8988T (cell line): ENCODE measurements around the gene EPB41L2.
"Not testable (repeated sequence)": the region's sequence is repeated elsewhere in the genome, so short reads cannot be mapped to it uniquely, and the experiment has no call there.

Source experiments
- DNase-seq: peaks from one replicate; pipeline ENCODE4 v3.0.0; 2011

EPB41L2 gene

DNA sequence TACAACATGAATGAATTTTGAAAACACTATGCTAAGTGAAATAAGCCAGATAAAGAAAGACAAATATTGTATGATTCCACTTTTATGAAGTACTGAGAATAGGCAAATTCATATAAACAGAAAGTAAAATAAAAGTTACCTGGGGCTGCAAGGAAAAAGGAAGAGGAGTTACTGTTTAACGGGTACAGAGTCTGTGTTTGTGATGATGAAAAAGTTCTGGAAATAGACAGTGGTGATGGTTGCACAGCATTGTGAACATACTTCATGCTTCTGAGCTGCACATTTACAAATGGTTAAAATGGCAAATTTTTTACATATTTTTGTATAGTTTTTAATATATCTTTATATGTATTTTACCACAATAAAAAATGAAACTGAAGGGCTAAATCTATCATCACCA, 29.4 kb downstream of the EPB41L2 start:
- DNase-seq = no peak

DNA sequence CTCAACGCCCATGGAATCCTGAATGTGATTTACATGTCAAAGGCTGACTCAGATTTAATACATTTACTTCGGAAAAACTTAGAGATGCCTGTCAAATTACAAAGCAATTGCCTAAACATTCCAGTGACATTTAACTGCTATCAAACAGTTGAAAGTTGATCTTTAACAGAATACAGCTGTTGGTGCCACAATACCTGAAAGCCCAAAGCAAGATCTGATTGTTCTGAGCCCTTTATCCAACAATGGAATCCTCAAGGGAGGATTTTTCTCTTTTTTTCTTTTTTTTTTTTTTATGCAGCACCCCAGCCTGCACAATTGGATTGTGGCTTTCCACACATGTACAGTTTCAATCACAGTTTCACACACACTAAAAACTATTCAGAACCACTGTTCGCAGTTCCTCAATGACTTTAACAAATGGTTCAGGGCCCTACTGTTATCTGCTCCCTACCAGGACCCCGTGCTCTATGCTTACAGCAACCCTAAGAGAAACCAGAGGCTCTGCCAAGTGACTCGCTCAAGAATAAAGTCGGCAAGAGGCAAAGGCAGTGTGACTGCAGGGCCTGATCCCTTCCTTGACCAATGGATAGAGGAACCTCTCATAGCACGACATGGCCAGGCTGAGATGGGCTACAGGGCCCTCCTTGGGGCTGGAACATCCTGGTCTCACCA, 33.3 kb downstream of the EPB41L2 start:
- no peak for DNase-seq

DNA sequence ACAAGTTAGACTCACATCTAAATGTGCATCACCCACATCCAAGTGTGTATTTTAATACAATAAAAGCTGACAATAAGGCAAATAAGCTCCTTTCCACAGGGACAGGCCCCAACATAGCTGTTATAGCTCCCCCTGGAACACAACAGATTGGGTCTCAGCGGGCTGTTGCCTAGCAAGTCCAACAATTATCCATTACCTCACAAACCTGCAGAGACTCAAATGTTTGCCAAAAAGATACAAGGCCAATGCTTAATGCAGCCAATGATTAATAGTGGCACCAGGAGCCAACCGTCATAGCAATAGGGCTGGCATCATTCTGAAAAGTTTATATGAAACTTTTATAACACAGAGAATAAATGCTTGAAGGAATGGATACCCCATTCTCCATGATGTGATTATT, 35.7 kb downstream of the EPB41L2 start:
- DNase-seq = no peak

DNA sequence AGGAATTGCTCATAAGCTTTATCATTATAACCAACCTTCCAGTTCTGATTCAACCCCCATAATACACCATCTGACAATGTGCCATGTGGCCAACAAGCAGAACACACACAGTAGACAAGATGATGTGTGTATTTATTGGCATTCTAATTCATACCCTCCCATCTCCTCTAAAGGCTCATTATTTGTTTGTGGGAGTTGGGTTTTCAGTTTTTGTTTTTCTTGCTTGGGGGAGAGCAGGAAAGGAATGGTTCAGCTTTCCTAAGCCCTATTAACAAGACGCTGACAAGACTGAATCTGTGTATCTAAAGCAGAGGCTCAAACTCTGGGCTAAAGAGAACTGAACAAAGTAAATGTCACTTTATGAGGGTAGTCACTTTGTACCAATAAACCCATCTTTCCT, 36.8 kb downstream of the EPB41L2 start:
- no peak for DNase-seq

DNA sequence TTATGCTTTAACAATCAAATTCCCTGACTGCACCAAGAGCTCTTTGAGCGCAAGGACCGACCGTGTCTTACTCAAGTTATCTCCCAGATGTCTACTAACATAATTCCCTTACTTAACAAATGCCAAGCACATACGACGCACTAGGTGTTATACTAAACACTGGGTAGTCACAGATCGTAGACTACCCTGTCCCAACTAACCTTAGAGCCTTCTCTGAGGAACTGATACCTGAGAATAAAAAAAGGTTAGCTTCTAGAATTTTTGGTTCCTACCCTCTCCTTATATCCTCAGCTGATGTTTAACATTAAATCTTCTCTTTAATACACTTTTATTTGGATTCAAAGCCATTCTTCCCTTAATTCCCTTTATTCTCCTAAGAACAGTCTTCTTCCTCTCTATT, 38.5 kb downstream of the EPB41L2 start:
- DNase-seq = no peak

DNA sequence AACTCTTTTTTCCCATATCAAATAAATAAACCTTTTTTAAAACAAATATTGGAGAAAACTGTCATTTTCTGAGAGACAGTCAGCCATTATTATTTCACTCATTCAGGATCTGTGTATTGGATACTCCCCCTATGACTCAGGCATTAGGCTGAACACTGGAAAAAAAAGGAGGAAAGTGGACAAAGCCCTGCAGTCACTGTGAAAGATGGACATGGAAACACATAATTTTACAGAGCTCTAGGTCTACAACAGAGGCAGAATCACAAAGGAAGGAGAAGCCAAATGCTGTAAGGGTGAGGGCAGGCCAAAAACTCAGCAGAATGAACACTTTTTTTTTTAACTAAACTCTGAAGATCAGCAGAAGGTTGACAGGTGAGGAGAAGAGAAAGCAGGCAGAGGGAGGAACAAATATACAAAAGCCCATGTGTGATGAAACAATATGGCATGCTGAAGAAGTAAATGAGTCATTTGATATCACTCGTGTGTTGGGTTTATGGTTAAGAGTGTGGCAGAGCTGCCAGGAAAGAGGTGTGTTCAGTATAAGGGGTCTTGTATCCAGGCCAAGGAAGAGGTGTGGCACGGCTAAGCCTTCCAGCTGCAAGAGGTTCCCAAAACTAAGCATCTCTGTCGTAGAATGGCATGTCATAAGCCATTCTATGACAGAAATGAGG, 39.1 kb downstream of the EPB41L2 start:
- DNase-seq = no peak

DNA sequence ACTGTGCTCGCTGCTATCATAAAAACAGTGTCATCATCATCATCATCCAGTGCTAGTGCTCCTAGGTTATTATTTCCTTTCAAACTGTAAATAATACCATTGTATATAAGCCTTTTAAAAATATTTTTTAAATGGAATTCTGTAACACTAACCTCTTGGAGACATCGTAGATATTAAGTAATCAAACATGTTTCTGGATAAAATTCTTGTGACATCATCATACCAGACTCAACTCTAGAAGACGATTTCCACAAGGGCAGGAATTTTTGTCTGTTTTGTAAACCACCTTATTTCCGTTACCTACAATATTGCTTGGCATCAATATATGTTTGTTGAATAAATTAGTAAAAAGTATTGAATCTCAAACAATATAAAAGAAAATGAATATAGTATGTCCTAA, 40.4 kb downstream of the EPB41L2 start:
- no peak for DNase-seq

DNA sequence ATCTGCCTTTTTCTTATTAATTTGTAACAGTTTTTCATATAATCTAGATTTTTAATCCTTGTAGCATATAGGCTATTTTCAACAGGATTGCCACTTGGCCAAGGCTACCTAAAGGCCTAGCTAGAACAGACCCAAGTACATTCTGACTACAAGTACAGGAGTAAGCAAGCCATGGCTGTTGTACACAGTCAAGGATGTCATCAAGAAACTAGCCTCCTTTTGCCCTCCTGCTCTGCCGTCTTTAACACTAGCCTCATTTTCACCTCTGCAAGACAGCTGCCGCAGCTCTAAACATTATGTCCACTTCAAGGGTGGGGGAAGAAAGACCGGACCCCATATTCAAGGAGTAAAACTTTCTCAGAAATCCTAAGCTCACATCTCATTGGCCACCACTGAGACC, 45.1 kb downstream of the EPB41L2 start:
- no peak for DNase-seq

DNA sequence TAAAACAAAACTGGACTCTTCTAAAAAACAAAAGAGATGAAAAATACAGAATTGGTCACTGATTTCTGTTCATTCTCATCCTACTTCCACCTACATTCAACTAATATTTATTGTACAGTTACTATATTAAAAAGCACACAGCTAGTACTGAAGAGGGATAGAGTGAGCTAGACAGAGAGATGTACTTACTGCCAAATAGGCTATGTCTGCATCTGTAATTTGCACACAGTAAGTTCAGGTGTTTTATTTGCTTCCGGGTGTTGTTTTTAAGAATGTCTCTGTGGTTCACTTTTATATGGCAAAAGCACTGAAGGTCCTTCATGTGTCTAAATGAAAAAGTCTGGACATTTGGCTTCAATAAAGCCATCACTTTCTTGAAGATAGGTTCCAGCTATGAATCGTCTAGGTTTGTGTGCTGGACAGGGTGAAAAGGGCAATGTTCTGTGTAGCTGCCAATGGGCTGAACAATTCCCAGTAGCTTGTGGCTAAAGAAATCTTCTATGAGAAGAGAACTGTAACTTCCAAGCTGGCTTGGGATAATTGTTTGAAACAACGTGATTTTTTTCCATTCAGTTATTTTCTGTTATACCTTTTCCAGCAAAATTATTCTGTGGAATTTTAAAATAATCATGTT, 47.3 kb downstream of the EPB41L2 start:
- no peak for DNase-seq

DNA sequence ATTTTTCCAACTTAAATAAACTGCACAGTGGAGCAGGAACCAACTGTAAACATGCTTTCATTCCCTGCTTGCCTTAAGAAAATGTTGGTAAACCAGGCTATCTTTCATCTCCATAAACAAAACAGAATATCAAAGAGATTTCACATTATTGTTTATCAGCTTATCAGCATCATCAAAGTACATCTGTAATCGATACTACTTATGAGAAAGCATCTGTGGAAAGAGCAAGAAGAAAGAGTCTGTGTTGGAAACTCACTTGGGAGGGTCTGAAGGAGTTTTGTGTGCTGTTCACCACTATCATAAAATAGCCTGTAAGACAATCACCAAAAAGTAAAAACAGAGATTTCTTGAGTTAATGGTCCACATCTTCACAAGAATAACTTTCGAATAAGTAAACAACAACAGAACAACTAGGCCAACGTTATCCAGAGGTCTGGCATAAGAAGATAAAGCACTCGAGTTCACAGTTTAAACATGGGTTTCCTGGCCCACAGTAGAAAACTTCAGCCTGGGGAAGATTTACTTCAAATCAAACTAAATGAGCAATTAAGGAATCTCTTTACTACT, 47.9 kb downstream of the EPB41L2 start:
- DNase-seq = no peak

DNA sequence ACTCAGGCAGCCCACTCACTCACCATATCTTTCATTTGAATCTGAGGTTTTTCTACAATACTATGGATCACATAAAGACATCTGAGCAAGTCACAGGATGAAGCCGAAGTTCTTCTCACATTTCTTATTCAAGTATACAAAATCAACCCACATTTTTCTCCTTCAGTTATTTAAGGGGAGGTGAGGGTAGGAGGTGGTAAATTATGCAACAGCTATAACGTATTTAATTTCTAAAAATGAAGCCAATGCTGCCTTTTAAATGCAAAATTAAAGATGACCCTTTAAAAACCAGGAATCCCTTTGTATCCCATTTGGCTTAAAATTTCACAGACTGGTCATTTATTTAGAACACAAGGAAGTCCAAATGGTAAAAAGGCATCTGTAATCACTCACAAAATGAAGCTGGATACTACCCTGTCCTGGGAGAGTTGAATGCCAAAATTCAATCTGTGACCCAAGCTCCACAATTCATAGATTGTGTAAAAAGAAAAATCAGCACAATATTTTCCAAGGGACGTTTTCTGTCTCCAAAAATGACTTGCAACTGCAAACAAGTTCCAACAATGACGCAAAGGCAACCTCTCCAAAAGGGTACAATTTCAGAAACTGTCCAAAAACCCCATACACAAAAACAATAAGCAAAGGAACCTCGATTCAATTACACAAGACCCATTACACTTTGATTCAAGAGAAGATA, 48.8 kb downstream of the EPB41L2 start:
- no peak for DNase-seq

DNA sequence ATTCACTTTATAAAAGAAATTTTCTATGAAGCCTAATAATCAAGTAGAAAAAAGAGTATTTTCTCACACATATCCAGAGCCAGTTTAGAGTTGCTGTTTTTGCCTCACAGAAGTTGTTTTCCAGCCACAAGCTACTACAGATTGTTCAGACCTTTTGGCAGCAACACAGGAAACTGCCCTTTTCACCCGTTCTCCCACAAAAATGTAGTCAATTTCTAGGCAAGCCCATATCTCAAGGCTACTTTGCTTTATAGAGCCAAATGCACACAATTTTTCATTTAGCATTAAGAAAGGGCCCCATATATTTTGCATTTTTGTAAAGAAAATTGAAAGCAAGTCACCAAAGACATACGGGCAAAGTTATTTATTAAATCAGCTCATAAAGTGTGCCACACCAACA, 49.5 kb downstream of the EPB41L2 start:
- DNase-seq = no peak

DNA sequence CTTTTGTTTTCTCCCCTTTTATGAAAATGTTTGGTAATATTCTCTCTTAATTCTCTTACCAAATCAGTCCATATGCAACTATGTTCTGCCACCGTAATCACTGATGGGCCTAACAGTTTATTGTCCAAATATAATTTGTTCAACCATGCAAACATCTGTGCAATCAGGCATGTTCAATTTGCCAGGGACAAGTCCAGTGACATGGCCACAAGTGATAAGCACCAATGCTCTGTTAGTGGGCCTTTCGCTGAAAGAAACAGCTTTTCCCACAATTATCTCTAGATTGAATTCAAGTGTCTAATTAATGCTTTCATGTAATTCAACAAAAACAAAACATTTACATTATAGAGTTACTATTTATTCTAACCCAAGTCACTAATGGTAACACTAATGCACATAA, 53.3 kb downstream of the EPB41L2 start:
- DNase-seq = no peak

DNA sequence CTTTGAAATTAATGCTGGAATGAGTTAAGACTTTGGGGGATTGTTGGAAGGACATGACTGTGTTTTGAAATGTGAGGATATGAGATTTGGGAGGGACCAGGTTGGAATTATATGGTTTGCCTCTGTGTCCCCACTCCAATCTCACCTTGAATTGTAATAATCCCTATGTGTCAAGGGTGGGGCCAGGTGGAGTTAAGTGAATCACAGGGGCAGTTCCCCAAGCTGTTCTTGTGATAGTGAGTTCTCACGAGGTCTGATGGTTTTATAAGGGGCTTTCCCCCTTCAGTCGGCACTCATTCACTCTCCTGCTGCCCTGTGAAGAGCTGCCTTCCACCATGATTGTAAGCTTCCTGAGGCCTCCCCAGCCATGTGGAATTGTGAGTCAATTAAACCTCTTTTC, 54.1 kb downstream of the EPB41L2 start:
- DNase-seq = not testable (repeated sequence)

DNA sequence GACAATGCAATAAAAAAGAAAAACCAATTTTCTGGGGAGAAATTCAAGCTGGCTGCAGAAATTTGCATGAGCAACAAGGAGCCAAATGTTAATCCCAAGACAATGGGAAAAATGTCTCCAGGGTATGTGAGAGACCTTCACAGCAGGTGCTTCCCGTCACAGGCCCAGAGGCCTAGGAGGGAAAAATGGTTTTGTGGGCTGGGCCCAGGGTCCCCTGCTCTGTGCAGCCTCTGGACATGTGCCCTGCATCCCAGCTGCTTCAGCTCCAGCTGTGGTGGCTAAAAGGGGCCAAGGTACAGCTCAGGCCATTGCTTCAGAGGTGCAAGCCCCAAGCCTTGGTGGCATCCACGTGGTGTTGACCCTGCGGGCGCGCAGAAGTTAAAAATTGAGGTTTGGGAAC, 55.1 kb downstream of the EPB41L2 start:
- DNase-seq = not testable (repeated sequence)

DNA sequence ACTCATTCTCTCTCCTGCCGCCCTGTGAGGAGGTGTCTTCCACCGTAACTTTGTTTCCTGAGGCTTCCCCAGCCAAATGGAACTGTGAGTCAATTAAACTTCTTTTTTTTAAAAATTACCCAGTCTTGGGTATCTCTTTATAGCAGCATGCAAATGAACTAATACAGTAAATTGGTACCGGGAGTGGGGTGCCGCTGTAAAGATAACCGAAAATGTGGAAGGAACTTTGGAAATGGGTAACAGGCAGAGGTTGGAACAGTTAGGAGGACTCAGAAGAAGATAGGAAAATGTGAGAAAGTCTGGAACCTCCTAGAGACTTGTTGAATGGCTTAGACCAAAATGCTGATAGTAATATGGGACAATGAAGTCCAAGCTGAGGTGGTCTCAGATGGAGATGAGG, 55.8 kb downstream of the EPB41L2 start:
- no peak for DNase-seq

DNA sequence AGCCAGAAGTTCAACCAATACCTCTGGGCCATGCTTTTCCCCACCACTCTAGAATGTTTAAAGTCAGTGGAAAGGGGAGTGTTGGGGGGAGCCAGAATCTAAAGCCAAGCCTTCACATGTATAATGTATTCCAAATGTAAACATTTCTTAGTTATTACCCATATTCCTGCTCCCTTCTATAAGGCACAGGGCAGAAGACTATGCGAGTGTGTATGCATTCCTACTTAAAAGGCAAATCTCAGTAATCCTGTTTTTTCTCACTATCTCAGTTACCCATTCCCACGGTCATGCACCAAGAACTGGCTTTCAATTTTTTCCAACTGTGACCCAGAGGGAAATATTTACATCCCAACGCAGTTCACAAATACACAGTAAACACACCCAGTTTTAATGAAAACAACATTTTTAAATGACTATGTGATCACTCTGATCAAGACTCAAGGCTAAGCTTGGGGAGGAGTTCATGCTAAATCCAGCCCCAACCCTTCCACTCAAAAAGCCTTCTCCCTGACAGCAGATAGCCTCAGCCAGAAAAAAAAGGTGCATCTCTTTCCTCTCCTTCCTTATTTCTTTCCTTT, 57.5 kb downstream of the EPB41L2 start:
- no peak for DNase-seq

DNA sequence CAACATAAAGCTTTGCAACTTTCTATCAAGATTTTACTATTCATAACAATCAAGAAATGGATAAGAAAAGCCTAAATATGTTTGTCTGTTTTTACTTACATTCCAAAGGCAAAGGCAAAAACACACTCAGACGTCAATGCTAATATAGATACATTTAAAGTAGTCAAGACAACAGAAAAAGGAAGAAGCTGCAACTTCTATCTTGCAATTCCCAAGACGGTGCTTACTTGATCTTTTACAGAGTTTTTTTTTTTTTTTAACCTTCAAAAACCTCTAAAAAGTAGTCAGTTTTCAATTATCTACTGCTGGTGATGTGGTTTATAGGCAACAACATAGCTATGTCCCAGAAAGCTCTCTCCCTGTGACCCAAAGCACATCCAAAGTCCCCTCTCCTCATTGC, 58.1 kb downstream of the EPB41L2 start:
- no peak for DNase-seq

DNA sequence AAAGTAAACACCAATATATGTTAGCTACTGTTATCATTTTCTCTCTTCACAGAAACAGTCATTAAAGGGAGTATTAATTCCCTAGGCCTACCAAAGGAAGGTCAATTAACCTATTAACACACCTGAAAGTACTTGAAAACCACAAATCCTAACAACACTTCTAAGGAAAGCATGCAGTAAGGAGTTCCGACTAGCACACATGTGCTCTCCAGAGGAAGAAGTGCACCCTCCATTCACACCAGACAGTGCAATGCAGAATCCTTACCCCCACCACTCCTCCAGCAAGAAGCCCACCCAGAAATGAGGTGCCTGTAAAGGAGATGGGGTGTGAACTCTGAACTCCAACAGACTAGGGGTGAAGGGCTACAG, 58.7 kb downstream of the EPB41L2 start:
- no peak for DNase-seq

DNA sequence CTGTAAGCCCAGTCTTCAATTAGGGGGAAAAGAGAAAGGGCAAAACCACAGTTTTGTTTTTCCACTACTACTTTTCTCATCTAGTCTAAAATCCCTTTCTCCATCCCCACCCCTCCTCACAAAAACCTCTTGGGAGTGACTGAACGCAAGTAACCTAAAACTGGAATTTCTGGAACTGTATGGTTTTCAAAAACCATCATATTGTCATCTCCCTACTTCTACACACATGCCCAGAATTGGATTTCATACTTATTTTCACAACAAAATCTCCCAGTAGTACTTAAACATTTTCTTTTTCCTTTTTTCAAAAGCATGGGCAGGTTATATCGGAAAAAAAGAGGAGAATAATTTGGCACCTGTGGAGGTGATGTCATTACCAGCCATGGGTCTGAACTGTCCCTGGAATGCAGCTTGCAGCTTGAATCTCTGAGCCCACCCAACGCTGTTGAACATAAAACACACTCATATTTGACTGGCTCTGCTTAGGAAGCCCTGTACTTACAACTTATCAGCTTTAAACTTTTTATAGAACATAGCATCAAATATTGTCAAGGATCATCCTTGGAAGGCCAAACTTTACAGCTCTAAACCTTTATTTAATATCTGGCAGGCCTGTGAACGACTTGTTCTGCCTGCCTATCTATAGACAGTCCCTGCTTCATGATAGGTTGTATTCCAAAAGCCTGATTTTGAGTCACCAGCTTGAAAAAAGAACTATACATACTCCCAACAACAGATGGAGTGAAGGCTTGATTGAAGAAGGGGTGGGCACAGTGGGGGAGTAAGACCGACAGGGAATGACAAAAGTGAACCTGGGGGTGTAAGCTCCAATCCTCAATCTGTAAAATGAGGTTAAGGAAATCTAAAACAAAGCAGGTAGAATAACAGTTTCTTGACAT, 59.3 kb downstream of the EPB41L2 start:
- no peak for DNase-seq

DNA sequence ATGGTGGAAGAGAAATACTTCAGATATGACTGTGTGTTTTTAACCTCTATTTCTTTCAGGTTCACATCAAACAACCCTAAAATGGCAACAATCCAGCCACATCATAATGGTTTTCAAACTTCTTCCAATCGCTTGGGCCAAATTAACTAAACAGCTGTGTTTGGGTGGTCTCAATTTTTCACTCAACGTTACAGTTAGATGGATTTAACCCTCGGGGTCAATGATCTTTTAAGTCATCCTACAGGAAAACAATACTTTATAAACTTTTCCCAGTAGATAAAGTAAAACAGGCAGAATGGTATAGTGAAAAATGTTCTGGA, 60.4 kb downstream of the EPB41L2 start:
- no peak for DNase-seq

DNA sequence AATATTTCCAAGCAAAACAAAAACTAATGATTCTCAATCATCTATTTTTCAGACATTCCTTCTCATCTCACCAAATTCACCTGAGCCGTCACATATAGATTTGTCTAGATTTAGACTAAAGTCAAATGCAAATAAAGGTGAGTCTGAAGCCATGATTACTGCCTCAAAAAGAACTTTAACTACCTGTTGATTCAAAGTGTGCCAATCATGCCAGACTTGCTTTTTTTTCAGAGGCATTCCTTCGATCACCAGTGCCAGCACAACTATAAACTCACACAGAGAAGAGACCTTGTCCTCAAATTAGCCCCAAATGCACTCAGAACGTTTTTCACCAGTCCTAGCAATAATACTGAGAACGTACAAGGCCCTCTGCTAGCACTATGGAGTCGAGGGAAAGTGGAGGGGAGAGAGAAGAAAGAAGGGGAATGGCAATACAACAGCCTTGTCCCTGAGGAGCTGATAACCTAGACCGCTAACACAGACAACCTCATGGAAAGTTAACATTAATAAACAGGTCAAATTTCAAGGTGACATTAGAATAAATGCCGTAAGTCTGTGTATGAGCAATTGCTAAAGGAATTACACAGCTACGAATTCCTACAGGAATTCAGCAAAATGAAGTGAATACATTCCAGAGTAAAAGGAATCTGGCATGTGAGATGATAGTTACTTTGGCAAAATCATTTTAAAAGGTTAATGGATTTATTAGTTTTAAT, 60.9 kb downstream of the EPB41L2 start:
- no peak for DNase-seq
